Thoracic aorta (tissue), 2 donors: ENCODE measurements around the gene AOPEP. TPM values are rescaled to one million over a fixed set of nuclear protein-coding genes. Genes with fewer than 3 reads are reported as not detected.
A peak's percentile ranks its signal among the peaks of the same experiment; 100 is the strongest.

Experiments used
- ATAC-seq: fragments of 150-250 bp; one replicate; pipeline ENCODE4 v1.8.0; 2017; ENCODE audit warnings: low read depth; ENCODE audit not compliant: insufficient number of reproducible peaks, low FRiP score
- DNase-seq: peaks from one replicate; pipeline ENCODE4 v3.0.0-alpha.2; 2020; ENCODE audit warnings: low spot score
- H3K27ac ChIP-seq, 2 donors: fragments of 200-600 bp; sonication (generic); 1 replicate in 1 of 2; 2 replicates in 1 of 2; pipeline ENCODE4 v1.5.1; 2016; ENCODE audit warnings: mild to moderate bottlenecking in 2 of 2, moderate library complexity in 2 of 2
- H3K27me3 ChIP-seq: fragments of 200-600 bp; sonication (generic); replicated peaks from 2 replicates; pipeline ENCODE4 v1.6.0; 2016; ENCODE audit warnings: mild to moderate bottlenecking; ENCODE audit not compliant: insufficient read depth
- H3K36me3 ChIP-seq: fragments of 200-600 bp; sonication (generic); one replicate; pipeline ENCODE4 v1.5.1; 2016
- H3K4me1 ChIP-seq, 2 donors: fragments of 200-600 bp; sonication (generic); 1 replicate in 1 of 2; 2 replicates in 1 of 2; pipeline versions ENCODE4 v1.5.1 to v1.6.0; 2016; ENCODE audit warnings: low read depth in 2 of 2, mild to moderate bottlenecking in 1 of 2; ENCODE audit not compliant: control insufficient read depth in 1 of 2
- H3K4me3 ChIP-seq: fragments of 200-600 bp; sonication (generic); 2 replicates; pipeline ENCODE4 v1.5.1; 2016; ENCODE audit warnings: mild to moderate bottlenecking
- H3K9me3 ChIP-seq: fragments of 200-600 bp; sonication (generic); 2 replicates; pipeline ENCODE4 v1.5.1; 2016
- CTCF ChIP-seq: fragments of 200-600 bp; sonication (generic); IDR thresholded peaks from one replicate; pipeline ENCODE4 v1.5.1; 2019; ENCODE audit warnings: antibody characterized with exemption
- total RNA-seq, 2 donors: library from RNA; depleted of rRNA; stranded (reverse); fragments of >200 nt; gene quantifications; one replicate each; pipeline versions ENCODE4 v1.1.0 to v1.2.3, GENCODE V29; 2016

Gene AOPEP
- total RNA-seq, 2 donors from 2014 or later: 494 to 668 TPM

GRCh38 chr9:95047452-95048224 is 321.1 kb downstream of the AOPEP start:
- Histone ChIP-seq H3K27me3 (no peaks in the 10 kb centered on the region), H3K36me3 (no peaks in the 10 kb centered on the region), H3K4me1 (peaks cover 29 to 83% of the 10 kb centered on the region in 2 donors), H3K27ac (peak overlapping the region; percentile 63 to 89), H3K4me3 (peak overlapping the region; percentile 75), H3K9me3 (no peaks in the 10 kb centered on the region)
- no peak for TF ChIP-seq CTCF
- DNase-seq: no peak
- no peak for ATAC-seq

- DNase-seq (no peak), ATAC-seq (peak; percentile 26)
- Histone ChIP-seq H3K4me3 (peak overlapping the region; percentile 75), H3K27me3 (no peaks in the 10 kb centered on the region), H3K9me3 (no peaks in the 10 kb centered on the region), H3K36me3 (no peaks in the 10 kb centered on the region), H3K4me1 (peaks cover 33 to 85% of the 10 kb centered on the region in 2 donors), H3K27ac (peak overlapping the region; percentile 63 to 89)
- no peak for TF ChIP-seq CTCF
Measured at GRCh38 chr9:95048225-95049087, 322.0 kb downstream of the AOPEP start.

- Histone ChIP-seq H3K27me3 (no peaks in the 10 kb centered on the region), H3K9me3 (no peaks in the 10 kb centered on the region), H3K36me3 (no peaks in the 10 kb centered on the region), H3K4me3 (peak overlapping the region; percentile 75), H3K4me1 (peaks cover 30 to 85% of the 10 kb centered on the region in 2 donors), H3K27ac (peak overlapping the region; percentile 67 to 89)
- no peak for ATAC-seq
- no peak for DNase-seq
- no peak for TF ChIP-seq CTCF
Measured at GRCh38 chr9:95049761-95050160, 323.3 kb downstream of the AOPEP start.

- H3K4me3 ChIP-seq: peak overlapping the region; percentile 26
- peak overlapping the region; percentile 83 to 89 for H3K27ac ChIP-seq
- H3K36me3 ChIP-seq: no peaks in the 10 kb centered on the region
- no peak for TF ChIP-seq CTCF
- H3K4me1 ChIP-seq: peaks cover 46 to 97% of the 10 kb centered on the region in 2 donors
- no peaks in the 10 kb centered on the region for H3K27me3 ChIP-seq
- H3K9me3 ChIP-seq: no peaks in the 10 kb centered on the region
- DNase-seq: no peak
- no peak for ATAC-seq
Measured at GRCh38 chr9:95053611-95054570, 327.4 kb downstream of the AOPEP start.
